MCF 10A (cell line): ENCODE measurements around the gene KCTD2. TPM values are rescaled to one million over a fixed set of nuclear protein-coding genes. Genes with fewer than 3 reads are reported as not detected.
A peak's percentile ranks its signal among the peaks of the same experiment; 100 is the strongest.

Experiments
- BruUV-seq: library from RNA; stranded (reverse); fragments of 400-500 nt; replicated peaks from 2 replicates; lab custom pipeline; 2021; lab: Mats Ljungman, UMichigan
- CTCF ChIA-PET: fragments of 300-600 bp; sonication (Branson Sonifier 250); formaldehyde crosslinking; extraction: SDS; loops from one replicate; lab custom pipeline; 2021; ENCODE audit warnings: antibody characterized with exemption, inconsistent platforms; lab: Yijun Ruan, JAX
- POLR2A ChIA-PET: fragments of 300-600, 350-650 bp; sonication (Branson Sonifier 250); formaldehyde crosslinking; extraction: SDS; loops from one replicate; lab custom pipeline; 2020; ENCODE audit warnings: antibody characterized with exemption, inconsistent platforms; lab: Yijun Ruan, JAX
- DNase-seq: peaks from one replicate; pipeline ENCODE4 v3.0.0-alpha.2; 2018; ENCODE audit not compliant: unreplicated experiment
- H3K27ac Mint-ChIP-seq: one replicate; pipeline ENCODE4 v1.8.0; 2022; ENCODE audit warnings: mild to moderate bottlenecking, low read depth, mixed read lengths; ENCODE audit not compliant: unreplicated experiment
- H3K27me3 Mint-ChIP-seq: one replicate; pipeline ENCODE4 v1.8.0; 2022; ENCODE audit warnings: mixed read lengths; ENCODE audit not compliant: insufficient read depth, unreplicated experiment
- H3K36me3 Mint-ChIP-seq: one replicate; pipeline ENCODE4 v1.8.0; 2022; ENCODE audit warnings: mild to moderate bottlenecking, moderate library complexity, mixed read lengths; ENCODE audit not compliant: insufficient read depth, unreplicated experiment
- H3K4me1 Mint-ChIP-seq: one replicate; pipeline ENCODE4 v1.8.0; 2022; ENCODE audit warnings: mixed read lengths; ENCODE audit not compliant: insufficient read depth, unreplicated experiment
- H3K4me3 Mint-ChIP-seq: one replicate; pipeline ENCODE4 v1.8.0; 2022; ENCODE audit warnings: mild to moderate bottlenecking, moderate library complexity, mixed read lengths; ENCODE audit not compliant: unreplicated experiment
- H3K9me3 Mint-ChIP-seq: one replicate; pipeline ENCODE4 v1.8.0; 2022; ENCODE audit warnings: mixed read lengths; ENCODE audit not compliant: unreplicated experiment
- intact Hi-C: fragments of 100-400 bp; cut with micrococcal nuclease; formaldehyde crosslinking; loops from 2 replicates; pipeline ENCODE4 v1.14.1; 2022
- total RNA-seq: library from RNA; stranded (reverse); gene quantifications from 2 replicates; pipeline ENCODE4 v1.2.3, GENCODE V29; 2022
- TF ChIP-seq, protein P1 (sequence below): fragments of 200-600 bp; IDR thresholded peaks from one replicate; pipeline ENCODE4 v1.8.0; 2022; ENCODE audit warnings: antibody characterized with exemption, mild to moderate bottlenecking; ENCODE audit not compliant: unreplicated experiment

The KCTD2 gene
- total RNA-seq, 1 experiment from 2014 or later = 11.9 TPM

DNA sequence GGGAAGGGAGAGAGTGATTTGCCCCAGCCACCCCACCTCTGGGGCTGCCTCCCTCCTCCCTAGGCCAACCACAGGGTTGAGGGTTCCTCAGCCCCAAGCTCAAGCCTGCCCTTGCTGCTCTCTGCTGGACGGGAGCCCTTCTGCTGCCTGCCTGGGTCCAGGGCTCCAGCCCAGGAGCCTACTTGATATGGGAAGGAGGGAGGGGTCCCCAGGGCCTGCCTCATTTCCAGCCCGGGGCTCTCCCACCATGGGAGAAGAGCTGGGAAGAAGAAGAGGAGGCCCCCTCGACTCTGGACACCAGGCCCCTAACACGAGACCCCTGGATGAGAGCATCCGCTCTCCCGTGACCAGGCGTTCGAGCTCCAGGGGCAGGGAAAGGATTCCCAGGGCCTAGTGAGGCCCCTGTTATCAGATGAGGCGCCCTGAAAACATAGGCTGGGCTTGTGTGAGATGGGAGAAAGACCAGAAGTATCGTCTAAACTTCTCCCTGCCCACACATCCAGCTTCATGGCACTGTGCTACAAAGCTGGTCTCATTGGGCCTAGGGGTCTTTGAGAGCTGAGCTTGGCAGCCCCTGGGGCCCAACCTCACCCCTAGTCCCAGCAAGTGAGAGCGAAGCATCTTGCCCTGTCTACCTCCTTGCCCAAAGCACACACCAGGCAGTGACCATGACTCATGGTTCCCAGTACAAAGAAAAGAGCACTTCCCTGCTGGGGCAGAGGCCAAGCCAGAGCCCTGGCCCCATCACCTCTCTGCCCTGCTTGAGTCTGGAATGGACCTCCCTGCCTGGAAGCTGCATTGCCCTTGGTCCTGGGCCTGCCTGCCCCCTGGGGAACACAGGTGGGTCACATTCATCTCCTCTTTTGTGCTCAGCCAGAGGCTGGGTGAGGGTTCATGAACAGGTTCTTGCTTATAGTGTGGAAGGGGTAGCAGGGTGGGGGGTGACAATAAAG lies 41.7 kb downstream of the KCTD2 start:
- ChIA-PET POLR2A (interaction anchor here (0.6 to 4.1 kb wide), 14 partner anchors 7 to 116 kb away, joined by 3 to 21 read pairs (median 6); partner anchors contain the start of genes ARMC7, JPT1 and NUP85), CTCF (interaction anchor here (0.6 to 2.0 kb wide), 6 partner anchors 18 to 68 kb away, joined by 3 to 7 read pairs (median 4); no protein-coding TSS in a partner anchor)
- H3K9me3 Mint-ChIP-seq = no peaks in the 10 kb centered on the region
- H3K27ac Mint-ChIP-seq = peak overlapping the region; percentile 93
- H3K4me1 Mint-ChIP-seq = peaks cover 54% of the 10 kb centered on the region
- H3K27me3 Mint-ChIP-seq = no peaks in the 10 kb centered on the region
- no TSS peak for BruUV-seq
- TF ChIP-seq, protein P1, sequence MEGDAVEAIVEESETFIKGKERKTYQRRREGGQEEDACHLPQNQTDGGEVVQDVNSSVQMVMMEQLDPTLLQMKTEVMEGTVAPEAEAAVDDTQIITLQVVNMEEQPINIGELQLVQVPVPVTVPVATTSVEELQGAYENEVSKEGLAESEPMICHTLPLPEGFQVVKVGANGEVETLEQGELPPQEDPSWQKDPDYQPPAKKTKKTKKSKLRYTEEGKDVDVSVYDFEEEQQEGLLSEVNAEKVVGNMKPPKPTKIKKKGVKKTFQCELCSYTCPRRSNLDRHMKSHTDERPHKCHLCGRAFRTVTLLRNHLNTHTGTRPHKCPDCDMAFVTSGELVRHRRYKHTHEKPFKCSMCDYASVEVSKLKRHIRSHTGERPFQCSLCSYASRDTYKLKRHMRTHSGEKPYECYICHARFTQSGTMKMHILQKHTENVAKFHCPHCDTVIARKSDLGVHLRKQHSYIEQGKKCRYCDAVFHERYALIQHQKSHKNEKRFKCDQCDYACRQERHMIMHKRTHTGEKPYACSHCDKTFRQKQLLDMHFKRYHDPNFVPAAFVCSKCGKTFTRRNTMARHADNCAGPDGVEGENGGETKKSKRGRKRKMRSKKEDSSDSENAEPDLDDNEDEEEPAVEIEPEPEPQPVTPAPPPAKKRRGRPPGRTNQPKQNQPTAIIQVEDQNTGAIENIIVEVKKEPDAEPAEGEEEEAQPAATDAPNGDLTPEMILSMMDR = no peak
- peak; percentile 76 for DNase-seq
- intact Hi-C loops = no loop called here
- H3K4me3 Mint-ChIP-seq = peak overlapping the region; percentile 87
- peaks cover 10% of the 10 kb centered on the region for H3K36me3 Mint-ChIP-seq

DNA sequence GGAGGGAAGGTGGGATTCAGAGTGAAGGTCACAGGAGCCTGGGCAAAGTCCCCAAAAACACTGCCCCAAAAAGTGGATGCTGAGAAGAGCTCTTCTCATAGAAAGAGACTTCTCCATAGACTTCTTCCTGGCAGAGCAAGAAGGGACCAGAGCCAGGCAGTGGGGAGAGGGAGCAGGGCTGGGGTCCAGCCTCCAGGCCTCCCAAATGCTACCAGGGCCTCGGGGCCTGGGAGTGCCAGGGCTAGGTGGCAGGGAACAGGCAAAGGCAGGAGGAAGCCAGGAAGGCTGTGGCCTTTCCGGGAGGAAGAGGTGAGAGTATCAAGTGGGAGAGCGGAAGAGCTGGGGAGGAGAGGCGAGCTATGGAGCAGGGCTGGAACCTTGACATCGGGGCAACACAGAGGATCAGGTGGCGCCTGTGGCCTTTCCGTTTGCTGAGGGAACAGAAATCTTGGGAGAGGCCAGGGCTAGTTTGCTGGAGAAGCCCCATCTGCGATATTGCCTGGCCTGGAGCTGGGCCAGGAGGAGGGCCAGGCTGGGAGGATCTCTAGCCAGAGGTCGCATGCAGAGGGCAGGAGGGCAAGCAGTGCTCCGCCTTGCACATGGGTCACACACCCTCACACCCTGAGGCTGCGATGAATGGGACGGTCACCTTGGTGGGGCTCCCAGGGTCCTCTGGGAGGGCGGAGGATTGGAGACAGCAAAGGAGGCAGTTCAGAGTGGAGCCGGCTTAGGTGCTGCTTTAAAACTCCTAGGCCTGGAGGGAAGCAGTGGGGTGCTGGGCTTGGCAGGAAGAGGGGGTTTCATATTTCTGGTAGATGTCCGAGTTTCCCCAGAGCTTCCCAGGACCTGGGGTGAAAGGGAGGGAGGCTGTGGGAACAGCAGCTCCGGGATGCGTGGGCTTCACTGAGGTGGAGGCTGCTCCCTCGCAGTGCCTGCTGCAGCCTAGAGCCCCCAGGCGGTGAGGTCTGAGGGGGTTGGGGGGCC lies 44.1 kb downstream of the KCTD2 start:
- DNase-seq = peak; percentile 45
- Mint-ChIP-seq H3K27me3 (no peaks in the 10 kb centered on the region), H3K9me3 (no peaks in the 10 kb centered on the region), H3K27ac (peak overlapping the region; percentile 95), H3K36me3 (peaks cover 10% of the 10 kb centered on the region), H3K4me1 (peaks cover 54% of the 10 kb centered on the region), H3K4me3 (peak overlapping the region; percentile 43)
- ChIA-PET POLR2A (interaction anchor here (0.6 to 4.1 kb wide), 6 partner anchors 10 to 43 kb away, joined by 4 to 17 read pairs (median 4); partner anchors contain the start of gene ARMC7), CTCF (interaction anchor here (0.6 to 1.4 kb wide), 4 partner anchors 29 to 130 kb away, joined by 3 read pairs; no protein-coding TSS in a partner anchor)
- TF ChIP-seq, protein P1 = no peak
- intact Hi-C loops = no loop called here
- no TSS peak for BruUV-seq

DNA sequence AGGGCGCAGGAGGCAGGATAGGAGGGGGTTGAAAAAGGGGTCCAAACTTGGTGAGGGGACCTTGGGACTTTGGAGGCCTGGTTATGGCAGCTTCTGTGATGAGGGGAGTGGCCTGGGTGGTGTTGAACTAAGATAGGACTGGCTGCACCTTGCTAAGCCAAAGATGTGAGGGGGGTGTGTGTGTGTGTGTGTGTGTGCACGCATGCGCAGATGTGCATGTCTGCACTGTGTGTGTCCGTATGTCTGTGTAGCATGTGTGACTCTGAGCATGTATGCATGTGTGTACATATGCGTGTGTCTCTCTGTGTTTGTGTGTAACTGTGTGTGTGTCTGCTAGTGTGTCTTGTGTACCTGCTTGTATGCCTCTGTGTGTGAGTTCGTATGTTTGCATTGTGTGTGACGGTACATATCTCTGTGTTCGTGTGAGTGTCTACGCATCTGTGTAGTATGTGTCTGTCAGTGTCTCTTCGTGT lies 44.9 kb downstream of the KCTD2 start:
- H3K36me3 Mint-ChIP-seq = peaks cover 10% of the 10 kb centered on the region
- TF ChIP-seq, protein P1 = no peak

More for the DNA sequence above, 44.9 kb downstream of the KCTD2 start:
- ChIA-PET POLR2A (interaction anchor here (1.1 to 1.4 kb wide), 3 partner anchors 10 to 43 kb away, joined by 3 to 5 read pairs (median 4); no protein-coding TSS in a partner anchor), CTCF (interaction anchor here (0.7 to 1.4 kb wide), 2 partner anchors 80 to 131 kb away, joined by 3 read pairs; no protein-coding TSS in a partner anchor)
- H3K4me3 Mint-ChIP-seq = peak overlapping the region; percentile 43
- no peaks in the 10 kb centered on the region for H3K9me3 Mint-ChIP-seq
- no peak for DNase-seq
- intact Hi-C loops = no loop called here
- no peaks in the 10 kb centered on the region for H3K27me3 Mint-ChIP-seq
- H3K4me1 Mint-ChIP-seq = peaks cover 50% of the 10 kb centered on the region
- no TSS peak for BruUV-seq
- peak overlapping the region; percentile 95 for H3K27ac Mint-ChIP-seq
